Right ventricle myocardium inferior (tissue), 1 donor: ENCODE results near the gene FAM83F. TPM values are rescaled to one million over a fixed set of nuclear protein-coding genes. Genes with fewer than 3 reads are reported as not detected.

Experiments used
- ATAC-seq: fragments of 200-7000 bp; cut with Tn5 transposase; one replicate; pipeline ENCODE4 v1.9.1; 2020; ENCODE audit warnings: mild to moderate bottlenecking, moderate library complexity
- DNase-seq: peaks from one replicate; pipeline ENCODE4 v3.0.0; 2021; ENCODE audit errors: missing footprints
- intact Hi-C: fragments of 100-400 bp; cut with DNase I; formaldehyde crosslinking; loops from one replicate; pipeline ENCODE4 v1.11.0; 2022
- total RNA-seq: library from RNA; stranded (reverse); fragmentation: NEBNext Ultra II Directional; extraction: Animal tissue kit (Norgen Biotek cat#: 25700); gene quantifications from one replicate; pipeline ENCODE4 v1.2.1, GENCODE V29; 2021
- donor health status: DM: no; HTN: yes; CAD: no; lungs with severe emphysema.

Gene FAM83F
- total RNA-seq, 1 donor from 2014 or later = 6.1 TPM

GRCh38 chr22:40042312-40042711 is 47.6 kb downstream of the FAM83F start:
- intact Hi-C loops = loop anchor here (5.0 kb wide), 3 partner anchors 135 to 510 kb away; partner anchors contain the start of genes RPS19BP1 and TNRC6B
- DNase-seq (no peak), ATAC-seq (no peak)

- no peak for DNase-seq
- intact Hi-C loops = loop anchor here (5.0 kb wide), 3 partner anchors 134 to 511 kb away; partner anchors contain the start of genes RPS19BP1 and TNRC6B
- ATAC-seq = peak; percentile 7
Observed at GRCh38 chr22:40043081-40043480, 48.3 kb downstream of the FAM83F start.

DNA sequence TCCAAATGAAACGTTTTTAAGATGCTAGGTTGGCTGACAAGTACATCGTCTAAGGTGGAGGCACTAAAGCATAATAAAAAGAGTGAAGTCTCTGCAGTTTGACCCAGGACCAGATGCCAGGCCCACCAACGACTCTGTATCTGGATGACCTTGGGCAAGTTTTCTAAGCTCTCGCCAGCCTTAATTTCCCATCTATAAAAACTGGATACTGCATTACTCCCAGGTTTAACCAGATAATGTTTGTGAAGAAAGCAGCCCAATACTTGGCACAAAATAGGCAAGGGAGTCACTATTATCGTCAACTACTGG is 49.0 kb downstream of the FAM83F start:
- ATAC-seq = no peak
- DNase-seq = no peak
- intact Hi-C loops = loop anchor here (2.0 to 5.0 kb wide), 4 partner anchors 134 to 511 kb away; partner anchors contain the start of genes ADSL, RPS19BP1 and TNRC6B

DNA sequence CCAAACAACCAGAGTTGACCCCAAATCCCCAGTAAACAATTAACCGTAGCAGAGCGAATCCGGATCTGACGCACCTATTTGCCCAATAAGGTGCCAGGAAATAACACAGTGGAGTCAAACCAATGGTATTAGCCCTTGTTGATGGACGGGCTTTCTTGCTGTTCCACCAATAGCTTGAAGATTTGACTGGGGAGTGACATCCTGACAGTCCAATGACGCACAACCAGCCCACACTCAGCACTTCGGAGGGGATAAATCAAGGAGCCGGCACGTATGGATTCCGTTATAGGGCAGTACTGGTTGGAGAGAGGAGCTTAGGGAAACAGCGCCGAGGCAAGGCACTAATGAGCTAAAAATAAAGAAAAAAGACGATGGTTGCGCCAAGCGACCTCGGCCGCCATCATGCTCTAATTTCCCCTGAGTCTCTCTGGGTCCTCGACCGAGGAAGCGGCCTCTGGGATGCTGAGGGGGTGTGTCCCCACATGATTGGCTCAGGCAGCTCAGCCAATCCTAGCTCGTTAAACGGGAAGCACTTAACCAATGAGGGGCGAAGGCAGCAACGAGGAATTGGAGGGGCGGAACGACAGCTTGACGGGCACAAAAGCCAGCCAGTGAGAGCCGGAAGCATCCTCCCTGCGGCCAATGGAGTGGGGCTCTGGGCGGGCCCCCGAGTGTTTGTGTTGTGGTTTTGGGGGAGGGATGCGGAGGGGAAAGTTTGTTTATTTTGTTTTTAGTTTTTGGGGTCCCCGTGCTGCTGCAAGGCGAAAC is 49.5 kb downstream of the FAM83F start:
- intact Hi-C loops = loop anchor here (2.0 to 5.0 kb wide), 4 partner anchors 133 to 512 kb away; partner anchors contain the start of genes ADSL, RPS19BP1 and TNRC6B
- DNase-seq (peak; percentile 97), ATAC-seq (peak; percentile 95)

GRCh38 chr22:40044870-40045834 is 50.4 kb downstream of the FAM83F start:
- DNase-seq = peak; percentile 80
- intact Hi-C loops = loop anchor here (2.0 to 5.0 kb wide), 4 partner anchors 132 to 513 kb away; partner anchors contain the start of genes ADSL, RPS19BP1 and TNRC6B
- peak; percentile 1 for ATAC-seq

GRCh38 chr22:40046126-40046525 is 51.4 kb downstream of the FAM83F start:
- intact Hi-C loops = no loop called here
- ATAC-seq (no peak), DNase-seq (no peak)

DNA sequence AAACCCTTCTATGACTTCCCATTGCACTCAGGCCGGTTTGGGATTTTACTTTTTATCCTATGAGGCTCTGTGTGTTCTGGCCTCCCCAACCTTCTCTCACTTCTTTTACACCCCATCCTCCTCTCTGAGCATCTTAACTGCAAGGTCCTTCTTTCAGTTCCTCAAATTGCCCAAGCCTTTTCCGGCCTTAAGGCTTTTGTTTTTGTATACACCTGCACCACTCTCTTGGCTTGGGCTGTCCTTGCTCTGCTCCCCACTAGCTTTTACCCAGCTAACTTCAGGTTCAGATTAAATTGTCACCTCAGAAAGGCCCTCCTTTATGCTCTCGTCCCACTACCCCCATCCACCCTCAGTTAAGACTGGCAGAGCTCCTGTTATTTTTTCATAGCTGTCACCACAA is 55.5 kb downstream of the FAM83F start:
- DNase-seq (no peak), ATAC-seq (peak; percentile 18)
- intact Hi-C loops = no loop called here

DNA sequence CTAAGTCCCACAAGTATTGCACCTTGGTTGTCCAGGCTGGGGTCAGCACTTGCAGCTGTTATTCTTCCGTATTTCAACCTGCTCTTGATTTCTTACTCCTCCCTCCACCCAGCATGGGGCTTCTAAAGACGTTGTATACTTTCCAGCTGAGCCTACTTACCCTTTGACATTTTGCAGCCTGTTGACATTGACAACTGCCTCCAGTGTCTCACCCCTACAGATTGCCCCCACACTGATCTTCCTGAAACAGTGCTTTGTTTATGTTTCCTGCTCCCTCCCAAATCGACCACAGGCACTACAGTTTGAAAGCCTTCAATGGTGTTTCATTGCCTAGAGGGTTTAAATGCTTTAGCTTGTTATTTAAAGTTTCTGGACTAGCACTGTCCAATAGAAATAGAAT is 56.6 kb downstream of the FAM83F start:
- DNase-seq (no peak), ATAC-seq (no peak)
- intact Hi-C loops = no loop called here

DNA sequence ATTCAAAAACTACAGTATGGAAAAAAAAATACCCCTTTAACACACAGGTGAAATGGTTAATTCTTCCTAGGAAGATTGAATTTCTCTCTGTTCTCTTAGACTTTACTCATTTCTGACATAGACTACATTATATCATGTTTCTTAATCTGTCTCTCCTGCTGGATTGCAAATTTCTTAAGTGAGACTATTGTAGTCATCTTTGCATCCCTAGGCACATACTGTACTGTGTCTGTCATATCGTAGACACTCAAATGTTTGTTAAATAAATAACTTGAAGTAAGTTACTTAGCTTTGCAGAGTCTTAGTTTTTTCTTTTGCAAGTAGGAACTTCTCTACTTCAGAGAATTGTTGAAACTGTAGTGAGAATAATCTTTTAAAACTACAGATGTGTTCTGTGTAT is 58.7 kb downstream of the FAM83F start:
- DNase-seq = no peak
- no peak for ATAC-seq
- intact Hi-C loops = no loop called here

- DNase-seq (no peak), ATAC-seq (no peak)
- intact Hi-C loops = no loop called here
Observed at GRCh38 chr22:40054486-40054885, 59.7 kb downstream of the FAM83F start.

GRCh38 chr22:40055143-40055883 is 60.6 kb downstream of the FAM83F start:
- intact Hi-C loops = no loop called here
- no peak for ATAC-seq
- DNase-seq = no peak

- intact Hi-C loops = no loop called here
- DNase-seq (no peak), ATAC-seq (no peak)
Observed at GRCh38 chr22:40056154-40056553, 61.4 kb downstream of the FAM83F start.

DNA sequence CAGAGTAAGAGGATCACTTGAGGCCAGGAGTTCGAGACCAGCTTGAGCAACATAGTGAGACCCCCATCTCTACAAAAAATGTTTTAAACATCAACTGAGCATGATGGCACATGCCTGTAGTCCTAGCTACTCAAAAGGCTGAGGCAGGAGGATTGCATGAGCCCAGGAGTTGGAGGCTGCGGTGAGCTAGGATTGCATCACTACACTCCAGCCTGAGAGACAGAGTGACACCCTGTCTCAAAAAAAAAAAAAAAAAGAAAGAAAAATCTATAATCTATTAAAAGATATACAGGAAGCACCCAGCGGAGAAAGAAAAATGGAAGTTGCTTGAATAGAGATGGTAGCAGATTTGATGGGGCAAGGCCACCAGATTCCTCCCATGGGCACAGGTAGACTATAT is 61.8 kb downstream of the FAM83F start:
- DNase-seq (no peak), ATAC-seq (no peak)
- intact Hi-C loops = no loop called here

- intact Hi-C loops = no loop called here
- DNase-seq (no peak), ATAC-seq (no peak)
Observed at GRCh38 chr22:40057652-40058051, 62.9 kb downstream of the FAM83F start.

DNA sequence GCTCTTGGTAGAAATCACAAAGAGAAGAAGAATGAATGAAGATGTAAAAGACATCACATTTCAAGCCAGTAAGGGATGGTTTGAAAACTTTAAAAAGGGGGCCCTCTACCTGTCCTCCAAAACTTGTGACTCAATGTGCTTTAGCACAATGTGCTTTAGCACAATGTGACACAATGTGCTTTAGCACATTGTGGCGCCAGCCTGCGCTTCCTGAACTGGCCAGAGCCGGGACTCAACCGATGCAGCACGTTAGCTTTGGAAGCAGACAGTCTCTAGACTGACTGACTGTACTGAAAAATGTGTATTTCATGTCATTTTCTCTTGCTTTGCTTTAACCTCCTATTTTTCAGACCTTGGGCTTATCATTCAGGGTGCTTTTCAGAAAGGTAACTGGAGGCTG is 63.5 kb downstream of the FAM83F start:
- ATAC-seq (no peak), DNase-seq (no peak)
- intact Hi-C loops = no loop called here

DNA sequence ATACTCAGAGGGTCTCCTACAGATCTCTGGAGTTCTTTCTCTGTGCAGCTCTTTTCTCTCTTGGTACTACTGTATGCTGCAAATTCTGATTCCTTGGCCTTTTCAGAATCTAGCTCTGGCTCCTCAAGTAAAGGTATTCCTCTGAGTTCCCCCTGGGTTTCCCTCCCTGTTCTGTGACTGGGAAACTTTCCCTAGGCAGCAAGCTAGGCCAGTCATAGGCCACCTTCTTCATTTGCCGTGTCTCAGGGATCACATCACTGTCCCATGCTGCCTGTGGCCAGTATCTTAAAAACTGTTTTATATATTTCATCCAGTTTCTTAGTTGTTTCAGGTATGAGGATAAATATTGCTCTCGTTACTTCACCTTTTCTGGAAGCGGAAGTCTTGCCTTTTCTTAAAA is 71.2 kb downstream of the FAM83F start:
- DNase-seq (no peak), ATAC-seq (no peak)
- intact Hi-C loops = no loop called here

DNA sequence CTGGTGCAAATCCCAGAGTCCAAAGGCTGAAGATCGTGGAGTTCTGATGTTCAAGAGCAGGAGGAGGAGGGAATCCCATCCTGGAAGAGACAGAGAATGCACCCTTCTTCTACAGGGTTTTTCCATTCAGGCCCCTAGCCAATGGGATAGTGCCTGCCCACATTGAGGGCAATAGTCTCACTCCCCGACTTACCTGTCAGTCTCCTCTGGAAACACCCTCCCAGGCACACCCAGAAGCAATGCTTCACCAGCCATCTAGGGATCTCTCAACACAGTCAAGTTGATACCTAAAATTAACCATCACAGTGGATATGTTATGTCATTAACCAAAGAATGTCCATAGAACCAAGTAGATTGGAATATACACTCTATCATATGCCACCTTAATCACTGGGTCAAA is 72.9 kb downstream of the FAM83F start:
- no peak for DNase-seq
- intact Hi-C loops = no loop called here
- ATAC-seq = peak; percentile 16

- DNase-seq (no peak), ATAC-seq (peak; percentile 68)
- intact Hi-C loops = loop anchor here (5.0 kb wide), 1 partner anchor 107 kb away; the partner anchor contains the start of gene TNRC6B
Observed at GRCh38 chr22:40070701-40071100, 75.9 kb downstream of the FAM83F start.

DNA sequence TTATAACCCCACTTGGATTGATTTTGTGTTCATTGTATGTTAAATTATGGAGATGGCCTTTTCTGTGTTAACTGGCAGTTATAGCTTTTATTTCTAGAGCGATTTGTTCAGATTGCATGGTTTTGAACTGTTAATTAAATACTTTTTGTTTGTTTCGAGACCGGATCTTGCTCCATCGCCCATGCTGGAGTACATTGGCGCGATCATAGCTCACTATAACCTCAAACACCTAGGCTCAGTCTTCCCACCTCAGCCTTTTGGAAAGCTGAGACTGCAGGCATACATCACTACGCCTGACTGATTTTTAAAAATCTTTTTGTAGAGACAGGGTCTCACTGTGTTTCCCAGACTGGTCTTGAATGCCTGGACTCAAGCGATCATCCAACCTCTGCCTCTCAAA is 77.0 kb downstream of the FAM83F start:
- ATAC-seq (no peak), DNase-seq (no peak)
- intact Hi-C loops = loop anchor here (5.0 kb wide), 1 partner anchor 106 kb away; the partner anchor contains the start of gene TNRC6B
